Measurements from ENCODE around the gene GSG1L2. TPM values are rescaled to one million over a fixed set of nuclear protein-coding genes. Genes with fewer than 3 reads are reported as not detected.

GSG1L2 gene
- total RNA-seq (not detected in 2 replicates), polyA plus RNA-seq (not detected in 2 replicates), polyA minus RNA-seq (not detected in 2 replicates)
- total RNA-seq (2013) = not detected

GRCh38 chr17:9821921-9822320 lies at the start of gene GSG1L2:
TSS of gene GSG1L2 (minus strand) at chr17:9822079. CDS start at chr17:9822071, 8 bp downstream.
- H2AFZ ChIP-seq (ENCODE audit: insufficient read depth, low read depth, low read length, poor library complexity, severe bottlenecking) = no peak within 1 kb of the TSS
- no peak for ATAC-seq (ENCODE audit: low read depth)
- WGBS (ENCODE audit: insufficient coverage) = 64% methylated on average over 14 of the region's 15 CpGs
- no peak for DNase-seq
- H3K4me3 ChIP-seq (ENCODE audit: control extremely low read depth in 1 of 5, extremely low read depth in 1 of 5, insufficient read depth in 1 of 5, low read depth in 2 of 5, low read length in 4 of 5) = no peak within 1 kb of the TSS
- H4K20me1 ChIP-seq (ENCODE audit: control insufficient read depth, insufficient read depth, low read length, poor library complexity, severe bottlenecking) = no peaks in the 10 kb centered on the region
- no peak within 1 kb of the TSS for H3K27ac ChIP-seq (ENCODE audit: low read length in 2 of 2)
- intact Hi-C loops (cut with micrococcal nuclease) = no loop called here
- CTCF ChIA-PET = no interaction called here
- TF ChIP-seq CTCF (IDR thresholded peaks at IDR 0.05) = no peak
- no peak for TF ChIP-seq EZH2 (IDR thresholded peaks at IDR 0.05; ENCODE audit: borderline replicate concordance, insufficient read depth, low read depth, low read length, poor library complexity, severe bottlenecking)
- H3K9me3 Mint-ChIP-seq (ENCODE audit: insufficient read depth) = no peaks in the 10 kb centered on the region
- peaks cover 0 to 2% (median 0%) of the 10 kb centered on the region in 4 experiments for H3K27me3 ChIP-seq (replicated peaks in 1 of 4; ENCODE audit: control extremely low read depth in 1 of 4, control insufficient read depth in 3 of 4, insufficient read depth in 4 of 4, low read length in 3 of 4)
- H3K36me3 ChIP-seq (replicated peaks in 1 of 2; ENCODE audit: control extremely low read depth in 1 of 2, control insufficient read depth in 1 of 2, extremely low read depth in 1 of 2, insufficient read depth in 2 of 2, low read length in 1 of 2) = no peaks in the 10 kb centered on the region
- no peak within 1 kb of the TSS for H3K4me3 Mint-ChIP-seq
- H3K4me1 ChIP-seq (ENCODE audit: control insufficient read depth in 2 of 2, insufficient read depth in 2 of 2, low read length in 2 of 2) = no peaks in the 10 kb centered on the region
- H3K4me1 Mint-ChIP-seq = no peaks in the 10 kb centered on the region
- no peaks in the 10 kb centered on the region for H3K79me2 ChIP-seq (ENCODE audit: control insufficient read depth, insufficient read depth, low read length)
- H3K9me3 ChIP-seq (ENCODE audit: control extremely low read depth in 1 of 3, control insufficient read depth in 2 of 3, insufficient read depth in 1 of 3, low read length in 2 of 3) = peaks cover 0 to 9% (median 0%) of the 10 kb centered on the region in 3 donors
- peaks cover 11% of the 10 kb centered on the region for H3K27me3 Mint-ChIP-seq
- H3K27ac Mint-ChIP-seq = no peak within 1 kb of the TSS
- POLR2A ChIA-PET = no interaction called here
- H3K9ac ChIP-seq (ENCODE audit: low read length) = no peak within 1 kb of the TSS
- H3K4me2 ChIP-seq (replicated peaks; ENCODE audit: low read depth, low read length, poor library complexity, severe bottlenecking) = no peak within 1 kb of the TSS

GRCh38 chr17:9868552-9868951 lies 46.7 kb upstream of the GSG1L2 start:
- H3K4me1 ChIP-seq (ENCODE audit: control insufficient read depth in 2 of 2, insufficient read depth in 2 of 2, low read length in 2 of 2) = no peaks in the 10 kb centered on the region
- no peaks in the 10 kb centered on the region for H3K36me3 ChIP-seq (replicated peaks in 1 of 2; ENCODE audit: control extremely low read depth in 1 of 2, control insufficient read depth in 1 of 2, extremely low read depth in 1 of 2, insufficient read depth in 2 of 2, low read length in 1 of 2)
- no peaks in the 10 kb centered on the region for H3K79me2 ChIP-seq (ENCODE audit: control insufficient read depth, insufficient read depth, low read length)
- H3K4me3 ChIP-seq (ENCODE audit: control extremely low read depth in 1 of 5, extremely low read depth in 1 of 5, insufficient read depth in 1 of 5, low read depth in 2 of 5, low read length in 4 of 5) = no peak overlapping the region
- TF ChIP-seq EZH2 (IDR thresholded peaks at IDR 0.05; ENCODE audit: borderline replicate concordance, insufficient read depth, low read depth, low read length, poor library complexity, severe bottlenecking) (no peak), CTCF (IDR thresholded peaks at IDR 0.05) (no peak)
- H3K27me3 ChIP-seq (replicated peaks in 1 of 4; ENCODE audit: control extremely low read depth in 1 of 4, control insufficient read depth in 3 of 4, insufficient read depth in 4 of 4, low read length in 3 of 4) = peaks cover 0 to 2% (median 0%) of the 10 kb centered on the region in 4 experiments
- H2AFZ ChIP-seq (ENCODE audit: insufficient read depth, low read depth, low read length, poor library complexity, severe bottlenecking) = no peak overlapping the region
- no peak overlapping the region for H3K27ac ChIP-seq (ENCODE audit: low read length in 2 of 2)
- no peak overlapping the region for H3K9ac ChIP-seq (ENCODE audit: low read length)
- Mint-ChIP-seq H3K9me3 (ENCODE audit: insufficient read depth) (no peaks in the 10 kb centered on the region), H3K4me3 (no peak overlapping the region), H3K27me3 (peaks cover 2% of the 10 kb centered on the region), H3K27ac (no peak overlapping the region), H3K4me1 (no peaks in the 10 kb centered on the region)
- peaks cover 0 to 6% (median 0%) of the 10 kb centered on the region in 3 donors for H3K9me3 ChIP-seq (ENCODE audit: control extremely low read depth in 1 of 3, control insufficient read depth in 2 of 3, insufficient read depth in 1 of 3, low read length in 2 of 3)
- CTCF ChIA-PET = no interaction called here
- POLR2A ChIA-PET = no interaction called here
- DNase-seq (no peak), ATAC-seq (ENCODE audit: low read depth) (no peak)
- H3K4me2 ChIP-seq (replicated peaks; ENCODE audit: low read depth, low read length, poor library complexity, severe bottlenecking) = no peak overlapping the region
- WGBS (ENCODE audit: insufficient coverage) = 63% methylated on average over 2 of the region's 3 CpGs
- H4K20me1 ChIP-seq (ENCODE audit: control insufficient read depth, insufficient read depth, low read length, poor library complexity, severe bottlenecking) = no peaks in the 10 kb centered on the region
- intact Hi-C loops (cut with micrococcal nuclease) = no loop called here
